ENCODE results near the gene SLC17A8. TPM values are rescaled to one million over a fixed set of nuclear protein-coding genes. Genes with fewer than 3 reads are reported as not detected.
"Not testable (repeated sequence)": the region's sequence is repeated elsewhere in the genome, so short reads cannot be mapped to it uniquely, and the experiment has no call there.

SLC17A8 gene
- polyA plus RNA-seq, 1 of the 3 experiments (the other 2 are of a cell fraction), result not detected

GRCh38 chr12:100414739-100415138 is 57.9 kb downstream of the SLC17A8 start (continued):
- TF ChIP-seq EZH2phosphoT487 (IDR thresholded peaks at IDR 0.05; ENCODE audit: borderline replicate concordance, low read depth) (no peak), RFX5 (IDR thresholded peaks at IDR 0.05; ENCODE audit: low read length) (no peak)

DNA sequence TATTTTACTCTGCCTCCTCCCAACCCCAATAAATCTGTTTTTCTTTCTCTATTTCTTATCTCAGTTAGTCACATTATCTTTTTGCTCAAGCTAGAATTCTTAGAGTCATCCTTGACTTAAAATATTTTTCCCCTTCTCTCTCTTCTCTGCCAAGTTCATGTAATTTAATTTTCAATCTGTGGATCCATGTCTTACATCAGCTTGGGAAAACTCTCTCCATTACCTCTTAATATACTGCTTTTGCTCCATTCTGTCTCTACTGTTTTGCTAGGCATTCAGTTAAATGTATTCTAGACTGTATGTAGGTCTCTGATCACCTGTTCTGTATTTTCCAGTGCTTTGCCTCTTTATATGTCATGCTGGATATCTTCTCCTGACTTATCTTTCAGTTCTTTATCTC is 65.8 kb downstream of the SLC17A8 start:
- Histone ChIP-seq H3K9ac (no peak overlapping the region), H3K4me3 (ENCODE audit: low read depth in 2 of 2, low read length in 1 of 2) (no peak overlapping the region), H3K4me1 (ENCODE audit: control insufficient read depth in 1 of 2, insufficient read depth in 2 of 2, low read depth in 1 of 2, low read length in 1 of 2) (peaks cover 0 to 3% of the 10 kb centered on the region in 2 experiments; a peak in 1 of 4 replicates), H3F3A (replicated peaks; ENCODE audit: insufficient read depth) (no peaks in the 10 kb centered on the region), H2AFZ (ENCODE audit: low read depth) (no peak overlapping the region), H3K9me2 (no peaks in the 10 kb centered on the region), H3K27me3 (ENCODE audit: insufficient read depth) (no peaks in the 10 kb centered on the region), H3K79me2 (ENCODE audit: insufficient read depth) (no peaks in the 10 kb centered on the region), H3K27ac (ENCODE audit: low read depth in 2 of 2, low read length in 1 of 2) (no peak overlapping the region), H3K36me3 (replicated peaks in 1 of 2; ENCODE audit: control insufficient read depth in 1 of 2, insufficient read depth in 2 of 2, low read length in 1 of 2) (no peaks in the 10 kb centered on the region), H3K9me3 (peaks cover 10% of the 10 kb centered on the region; the same call in 1 of the 2 replicates), H4K20me1 (ENCODE audit: insufficient read depth) (no peaks in the 10 kb centered on the region), H3K4me2 (no peak overlapping the region)
- ChIA-PET CTCF (interaction anchor here (1.1 to 1.7 kb wide), 2 partner anchors 18 to 33 kb away, joined by 3 to 8 read pairs; no protein-coding TSS in a partner anchor), POLR2A (no interaction called here)
- DNase-seq, result no peak
- TF ChIP-seq SMC3 (IDR thresholded peaks at IDR 0.05; ENCODE audit: low read depth, low read length), result no peak
- TF ChIP-seq FOSL2 (IDR thresholded peaks at IDR 0.05; ENCODE audit: borderline replicate concordance, low read depth), result no peak

- Histone ChIP-seq H4K20me1 (ENCODE audit: insufficient read depth) (no peaks in the 10 kb centered on the region), H3K79me2 (ENCODE audit: insufficient read depth) (no peaks in the 10 kb centered on the region), H3K9me2 (no peaks in the 10 kb centered on the region), H3K36me3 (replicated peaks in 1 of 2; ENCODE audit: control insufficient read depth in 1 of 2, insufficient read depth in 2 of 2, low read length in 1 of 2) (no peaks in the 10 kb centered on the region), H3K4me2 (no peak overlapping the region), H2AFZ (ENCODE audit: low read depth) (no peak overlapping the region), H3K27me3 (ENCODE audit: insufficient read depth) (no peaks in the 10 kb centered on the region), H3K4me3 (ENCODE audit: low read depth in 2 of 2, low read length in 1 of 2) (no peak overlapping the region), H3K27ac (ENCODE audit: low read depth in 2 of 2, low read length in 1 of 2) (no peak overlapping the region), H3K4me1 (ENCODE audit: control insufficient read depth in 1 of 2, insufficient read depth in 2 of 2, low read depth in 1 of 2, low read length in 1 of 2) (peaks cover 0 to 3% of the 10 kb centered on the region in 2 experiments; a peak in 1 of 4 replicates), H3K9ac (no peak overlapping the region), H3K9me3 (peaks cover 10% of the 10 kb centered on the region; the same call in 1 of the 2 replicates), H3F3A (replicated peaks; ENCODE audit: insufficient read depth) (no peaks in the 10 kb centered on the region)
- ChIA-PET CTCF (interaction anchor here (0.8 to 1.6 kb wide), 4 partner anchors 12 to 78 kb away, joined by 3 to 5 read pairs (median 4); no protein-coding TSS in a partner anchor), POLR2A (no interaction called here)
- 0% methylated on average over 1 of the region's 1 CpG for WGBS (ENCODE audit: low lambda C conversion rate)
- no peak for DNase-seq
- no peak for TF ChIP-seq SIN3A (IDR thresholded peaks at IDR 0.05; ENCODE audit: borderline replicate concordance, low read depth, low read length)
Observed at GRCh38 chr12:100426145-100426544, 69.3 kb downstream of the SLC17A8 start.

DNA sequence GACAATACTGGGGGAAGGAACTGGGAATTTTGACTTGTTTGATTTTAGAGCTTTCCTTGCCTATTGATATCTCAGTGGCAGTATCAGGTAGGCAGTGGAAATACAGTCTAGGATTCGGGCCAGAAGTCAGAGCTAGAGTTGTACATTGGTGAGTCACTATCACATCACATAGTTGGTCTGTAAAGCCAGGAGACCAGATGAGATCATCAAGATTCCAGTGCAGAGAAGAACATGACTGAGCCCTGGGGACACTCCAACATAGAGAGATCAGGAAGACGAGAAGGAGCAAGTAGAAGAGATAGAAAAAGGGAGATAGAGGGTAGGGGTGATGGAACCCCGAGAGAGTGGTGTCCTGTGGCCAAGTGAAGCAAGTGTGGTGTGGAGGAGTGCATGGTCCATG is 70.2 kb downstream of the SLC17A8 start:
- H4K20me1 ChIP-seq (ENCODE audit: insufficient read depth), result no peaks in the 10 kb centered on the region
- no peaks in the 10 kb centered on the region for H3K27me3 ChIP-seq (ENCODE audit: insufficient read depth)
- H3F3A ChIP-seq (replicated peaks; ENCODE audit: insufficient read depth), result no peaks in the 10 kb centered on the region
- H3K9me2 ChIP-seq, result no peaks in the 10 kb centered on the region
- TF ChIP-seq TCF12 (IDR thresholded peaks at IDR 0.05) (no peak), FOSL2 (IDR thresholded peaks at IDR 0.05; ENCODE audit: borderline replicate concordance, low read depth) (peak; percentile 72), CHD2 (IDR thresholded peaks at IDR 0.05; ENCODE audit: low read length, partially characterized antibody) (no peak), GATA2 (CRISPR knock-in tag; IDR thresholded peaks at IDR 0.05) (no peak), RAD21 (IDR thresholded peaks at IDR 0.05; ENCODE audit: low read length) (no peak)
- H2AFZ ChIP-seq (ENCODE audit: low read depth), result no peak overlapping the region
- no peak overlapping the region for H3K9ac ChIP-seq
- peaks cover 0 to 3% of the 10 kb centered on the region in 2 experiments; a peak in 1 of 4 replicates for H3K4me1 ChIP-seq (ENCODE audit: control insufficient read depth in 1 of 2, insufficient read depth in 2 of 2, low read depth in 1 of 2, low read length in 1 of 2)
- POLR2A ChIA-PET, result no interaction called here
- H3K36me3 ChIP-seq (replicated peaks in 1 of 2; ENCODE audit: control insufficient read depth in 1 of 2, insufficient read depth in 2 of 2, low read length in 1 of 2), result no peaks in the 10 kb centered on the region
- no peak overlapping the region for H3K4me2 ChIP-seq
- H3K9me3 ChIP-seq, result 0 out of 2 replicates have a peak, but pooled peaks cover 5% of the 10 kb centered on the region
- no peak overlapping the region for H3K4me3 ChIP-seq (ENCODE audit: low read depth in 2 of 2, low read length in 1 of 2)
- no peaks in the 10 kb centered on the region for H3K79me2 ChIP-seq (ENCODE audit: insufficient read depth)
- 20% methylated on average over 3 of the region's 3 CpGs for WGBS (ENCODE audit: low lambda C conversion rate)
- CTCF ChIA-PET, result no interaction called here
- H3K27ac ChIP-seq (ENCODE audit: low read depth in 2 of 2, low read length in 1 of 2), result no peak overlapping the region
- DNase-seq, result no peak

- DNase-seq; H3K9me3 ChIP-seq; H3K9ac ChIP-seq; H2AFZ ChIP-seq (ENCODE audit: low read depth); H3K4me3 ChIP-seq (ENCODE audit: low read depth in 2 of 2, low read length in 1 of 2); H3K27me3 ChIP-seq (ENCODE audit: insufficient read depth); H3K79me2 ChIP-seq (ENCODE audit: insufficient read depth); H3F3A ChIP-seq (replicated peaks; ENCODE audit: insufficient read depth); POLR2A ChIA-PET; H3K27ac ChIP-seq (ENCODE audit: low read depth in 2 of 2, low read length in 1 of 2); H3K36me3 ChIP-seq (replicated peaks in 1 of 2; ENCODE audit: control insufficient read depth in 1 of 2, insufficient read depth in 2 of 2, low read length in 1 of 2); H4K20me1 ChIP-seq (ENCODE audit: insufficient read depth); H3K9me2 ChIP-seq; H3K4me1 ChIP-seq (ENCODE audit: control insufficient read depth in 1 of 2, insufficient read depth in 2 of 2, low read depth in 1 of 2, low read length in 1 of 2); CTCF ChIA-PET; H3K4me2 ChIP-seq: not testable (repeated sequence)
- WGBS (ENCODE audit: low lambda C conversion rate), result 89% methylated on average over 21 of the region's 32 CpGs
Observed at GRCh38 chr12:100430251-100430650, 73.4 kb downstream of the SLC17A8 start.
